GM19238 (cell line): ENCODE results near the gene SORL1-AS1.
"Not testable (repeated sequence)": the region's sequence is repeated elsewhere in the genome, so short reads cannot be mapped to it uniquely, and the experiment has no call there.

Experiments used
- DNase-seq: peaks from one replicate; pipeline ENCODE4 v3.0.0; 2011; ENCODE audit warnings: low spot score; ENCODE audit not compliant: insufficient read length

Gene SORL1-AS1

GRCh38 chr11:121429556-121429955 lies 23.2 kb downstream of the SORL1-AS1 start:
- no peak for DNase-seq

- DNase-seq, result no peak
Measured at GRCh38 chr11:121427400-121427744, 25.4 kb downstream of the SORL1-AS1 start.

GRCh38 chr11:121426476-121427399 lies 26.0 kb downstream of the SORL1-AS1 start:
- no peak for DNase-seq

GRCh38 chr11:121425828-121426227 lies 26.9 kb downstream of the SORL1-AS1 start:
- no peak for DNase-seq

DNA sequence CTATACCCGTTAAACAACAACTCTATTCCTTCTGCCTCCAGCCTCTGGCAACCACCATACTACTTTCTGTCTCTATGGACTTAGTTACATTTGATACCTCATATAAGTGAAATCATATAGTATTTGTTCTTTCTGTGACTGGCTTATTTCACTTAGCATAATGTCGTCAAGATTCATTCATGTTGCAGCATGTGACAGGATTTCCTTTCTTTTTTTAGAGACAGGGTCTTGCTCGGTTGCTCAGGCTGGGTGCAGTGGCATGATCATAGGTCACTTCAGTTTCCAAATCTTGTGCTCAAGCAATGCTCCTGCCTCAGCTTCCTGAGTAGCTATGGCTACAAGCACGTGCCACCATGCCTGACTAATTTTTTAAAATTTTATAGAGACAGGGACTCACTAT lies 30.1 kb downstream of the SORL1-AS1 start:
- DNase-seq, result no peak

DNA sequence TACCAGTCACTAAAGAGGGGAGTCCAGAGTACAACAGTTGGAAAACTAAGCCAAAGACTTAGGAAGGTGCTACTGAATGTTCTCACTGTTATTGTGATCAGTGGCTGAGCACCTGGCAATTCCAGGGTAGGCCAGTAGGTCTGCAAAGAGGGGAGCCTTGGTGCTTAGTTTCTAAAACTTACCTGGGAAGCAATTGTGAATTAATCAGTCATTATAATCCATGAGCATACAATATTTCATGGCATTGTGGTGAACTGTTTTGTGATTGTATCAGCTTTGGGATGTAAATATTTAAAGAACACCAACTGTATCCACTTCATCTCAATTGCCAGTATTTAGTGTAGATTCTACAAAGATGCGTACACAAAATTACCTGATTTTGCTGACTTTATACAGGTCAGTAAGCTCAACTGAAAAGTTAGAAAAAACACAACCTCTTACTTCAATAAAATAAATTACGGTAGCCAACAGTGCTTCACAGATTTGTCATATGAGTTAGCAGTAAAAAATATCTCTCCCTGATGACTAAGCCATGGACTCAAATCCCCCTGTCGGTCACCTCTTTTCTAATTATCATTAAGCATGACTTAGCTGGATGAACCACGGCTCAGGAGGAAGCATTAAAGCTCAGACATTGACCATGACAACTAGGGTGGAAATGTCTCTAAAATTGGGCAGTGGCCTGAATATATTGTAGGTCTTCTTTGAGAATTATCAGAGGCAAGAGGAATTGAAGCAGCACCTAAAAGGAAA lies 31.4 kb downstream of the SORL1-AS1 start:
- DNase-seq, result no peak

- no peak for DNase-seq
Measured at GRCh38 chr11:121420398-121420797, 32.4 kb downstream of the SORL1-AS1 start.

- no peak for DNase-seq
Measured at GRCh38 chr11:121419836-121420235, 32.9 kb downstream of the SORL1-AS1 start.

- DNase-seq, result no peak
Measured at GRCh38 chr11:121418625-121419114, 34.1 kb downstream of the SORL1-AS1 start.

DNA sequence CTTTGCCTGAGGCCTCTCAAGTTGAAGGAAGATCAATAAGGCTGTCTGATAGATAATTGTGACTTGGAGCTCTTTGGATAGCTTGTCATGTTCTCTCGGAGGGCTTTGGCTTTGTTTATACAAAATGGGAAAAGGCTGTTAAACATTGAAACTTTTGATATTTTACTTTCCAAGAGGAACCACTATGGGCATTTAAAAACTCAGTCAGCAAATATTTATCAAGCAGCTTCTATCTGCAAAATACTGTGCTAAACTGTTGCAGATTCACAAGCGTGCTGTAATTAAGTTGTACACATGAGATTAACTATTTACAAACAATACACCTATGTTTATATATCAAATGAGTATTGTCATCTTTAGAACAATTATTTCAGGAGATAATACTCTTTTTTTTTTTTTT lies 35.2 kb downstream of the SORL1-AS1 start:
- no peak for DNase-seq

DNA sequence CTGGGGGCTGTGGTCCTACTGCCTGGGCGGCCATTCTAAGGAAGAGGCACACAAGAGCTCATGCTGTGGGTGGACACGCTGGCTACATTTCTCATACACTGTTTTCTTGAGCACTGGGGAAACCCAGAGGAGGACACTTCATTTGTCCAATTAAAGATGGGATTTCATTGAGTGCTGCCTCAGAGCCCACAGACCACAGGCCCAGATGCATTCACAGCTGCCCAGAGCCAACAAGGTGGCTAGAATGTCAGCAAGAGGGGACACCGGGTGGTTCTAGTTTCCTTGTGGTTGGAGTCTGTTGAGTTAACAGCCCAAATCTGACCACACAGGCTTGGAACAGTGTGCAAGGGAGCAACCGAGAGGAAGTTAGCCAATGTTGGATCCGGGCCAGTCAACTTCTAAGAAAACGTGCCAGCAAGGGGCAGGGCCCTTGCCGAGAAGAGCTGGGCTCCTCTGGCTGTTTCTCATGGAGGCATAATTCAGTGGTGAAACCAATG lies 35.7 kb downstream of the SORL1-AS1 start:
- no peak for DNase-seq

- no peak for DNase-seq
Measured at GRCh38 chr11:121415856-121416255, 36.9 kb downstream of the SORL1-AS1 start.

GRCh38 chr11:121414141-121414913 lies 38.4 kb downstream of the SORL1-AS1 start:
- no peak for DNase-seq

DNA sequence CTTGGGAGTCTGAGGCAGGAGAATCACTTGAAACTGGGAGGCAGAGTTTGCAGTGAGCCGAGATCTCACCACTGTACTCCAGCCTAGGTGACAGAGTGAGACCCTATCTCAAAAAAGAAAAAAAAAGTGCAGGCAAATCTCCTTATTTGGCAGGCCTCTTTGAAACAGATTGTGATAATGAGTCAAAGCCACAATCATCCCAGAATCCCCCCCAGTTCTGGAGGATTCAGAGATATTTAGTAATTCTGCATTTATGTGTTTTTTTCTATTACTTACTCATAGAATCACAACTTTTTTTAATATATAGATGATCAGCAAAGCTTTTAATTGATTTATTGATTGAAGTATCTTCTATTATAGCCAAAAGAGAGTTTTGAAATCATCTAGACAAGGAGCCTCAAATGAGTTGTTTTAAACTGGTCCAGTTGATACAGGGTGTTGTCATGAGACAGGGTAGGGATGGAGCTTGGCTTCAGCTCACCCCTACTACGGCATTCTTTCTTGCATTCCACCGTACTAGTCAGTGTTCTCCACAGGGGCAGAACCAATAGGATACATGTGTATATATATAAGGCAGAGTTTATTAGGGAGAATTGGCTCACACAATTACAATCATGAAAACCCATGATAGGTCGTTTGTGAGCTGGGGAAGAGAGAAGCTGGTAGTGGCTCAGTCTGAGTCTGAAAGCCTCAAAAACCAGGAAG lies 39.9 kb downstream of the SORL1-AS1 start:
- no peak for DNase-seq

- DNase-seq, result no peak
Measured at GRCh38 chr11:121412000-121412587, 40.7 kb downstream of the SORL1-AS1 start.

GRCh38 chr11:121411330-121411729 lies 41.4 kb downstream of the SORL1-AS1 start:
- DNase-seq, result not testable (repeated sequence)

- DNase-seq, result not testable (repeated sequence)
Measured at GRCh38 chr11:121410041-121410440, 42.7 kb downstream of the SORL1-AS1 start.

GRCh38 chr11:121408830-121409229 lies 43.9 kb downstream of the SORL1-AS1 start:
- no peak for DNase-seq

DNA sequence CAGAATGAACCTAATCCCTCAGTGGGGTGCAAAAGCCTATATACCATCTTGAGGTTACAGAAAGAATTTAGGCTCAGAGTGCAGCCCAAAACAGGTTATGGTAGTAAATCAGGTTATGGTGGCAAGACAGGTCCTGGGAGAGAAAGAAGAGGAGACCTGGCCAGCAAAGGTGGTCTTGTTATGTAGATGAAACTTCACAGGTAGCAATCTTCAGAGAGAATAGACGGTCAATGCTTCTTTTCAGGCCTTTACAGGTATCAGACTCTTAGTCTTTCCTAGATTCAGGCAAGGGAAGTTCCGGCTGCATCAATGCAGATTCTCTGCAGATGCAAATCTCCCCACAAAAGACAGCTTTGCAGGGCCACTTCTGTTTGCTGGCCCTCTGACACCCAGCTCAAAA lies 46.5 kb downstream of the SORL1-AS1 start:
- DNase-seq, result no peak

DNA sequence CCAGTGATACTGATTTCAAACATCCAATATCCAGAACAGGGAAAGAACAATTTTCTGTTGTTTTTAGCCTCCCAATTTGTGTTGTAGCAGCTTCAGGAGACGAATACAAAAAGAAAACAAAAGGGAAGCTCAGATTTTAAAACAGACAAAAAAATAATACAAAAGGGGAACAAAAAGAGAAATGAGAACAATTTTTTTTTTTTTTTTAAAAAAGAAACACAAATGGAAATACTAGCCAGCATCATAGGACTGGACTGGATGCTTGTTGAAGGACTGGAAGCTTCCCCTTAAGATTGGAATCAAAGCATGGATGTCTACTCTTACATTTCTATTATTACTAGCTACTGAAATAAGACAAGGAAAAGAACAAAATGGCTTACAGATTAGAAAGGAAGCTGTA lies 47.1 kb downstream of the SORL1-AS1 start:
- no peak for DNase-seq
